ENCODE results near the gene CCDC116. TPM values are rescaled to one million over a fixed set of nuclear protein-coding genes. Genes with fewer than 3 reads are reported as not detected.
"Not testable (repeated sequence)": the region's sequence is repeated elsewhere in the genome, so short reads cannot be mapped to it uniquely, and the experiment has no call there.

Gene CCDC116
- under 1 TPM in 1 of 2 donors, not detected in 1; 0.54 TPM for total RNA-seq

- peak in 1 of 2 donors; percentile 44 for DNase-seq (ENCODE audit: low spot score in 2 of 2)
- Mint-ChIP-seq H3K36me3 (peaks cover 12 to 14% of the 10 kb centered on the region in 2 donors), H3K27ac (peak within 1 kb of the TSS in 1 of 2 donors; percentile 36), H3K9me3 (no peaks in the 10 kb centered on the region)
- peak in 1 of 2 donors; percentile 10 for ATAC-seq
Measured at GRCh38 chr22:21632237-21632895, at the start of gene CCDC116. Gene CCDC116 (plus strand): TSS chr22:21632760. CDS start chr22:21633182, 422 bp downstream.

- DNase-seq (ENCODE audit: low spot score in 2 of 2), result no peak
- H3K36me3 Mint-ChIP-seq, result peaks cover 0 to 5% of the 10 kb centered on the region in 2 donors
- peak overlapping the region; percentile 71 to 92 for H3K27ac Mint-ChIP-seq
- no peak for ATAC-seq
- no peaks in the 10 kb centered on the region for H3K9me3 Mint-ChIP-seq
Measured at GRCh38 chr22:21582801-21583740, 49.5 kb upstream of the CCDC116 start.

GRCh38 chr22:21585389-21585788 lies 47.2 kb upstream of the CCDC116 start:
- Mint-ChIP-seq H3K9me3 (no peaks in the 10 kb centered on the region), H3K36me3 (no peaks in the 10 kb centered on the region), H3K27ac (peak overlapping the region in 1 of 2 donors; percentile 23)
- DNase-seq (ENCODE audit: low spot score in 2 of 2) (no peak), ATAC-seq (no peak)

GRCh38 chr22:21587803-21588611 lies 44.6 kb upstream of the CCDC116 start:
- Mint-ChIP-seq H3K9me3 (no peaks in the 10 kb centered on the region), H3K36me3 (peaks cover 0 to 2% of the 10 kb centered on the region in 2 donors), H3K27ac (peak overlapping the region; percentile 65 to 87)
- ATAC-seq (peak; percentile 96 to 97), DNase-seq (ENCODE audit: low spot score in 2 of 2) (peak; percentile 57 to 70)

GRCh38 chr22:21589396-21589795 lies 43.2 kb upstream of the CCDC116 start:
- Mint-ChIP-seq H3K9me3 (no peaks in the 10 kb centered on the region), H3K27ac (peak overlapping the region; percentile 65 to 87), H3K36me3 (peaks cover 10 to 16% of the 10 kb centered on the region in 2 donors)
- ATAC-seq (no peak), DNase-seq (ENCODE audit: low spot score in 2 of 2) (no peak)

- peak overlapping the region; percentile 53 to 90 for H3K27ac Mint-ChIP-seq
- no peaks in the 10 kb centered on the region for H3K9me3 Mint-ChIP-seq
- no peak for DNase-seq (ENCODE audit: low spot score in 2 of 2)
- no peak for ATAC-seq
- H3K36me3 Mint-ChIP-seq, result peaks cover 13 to 32% of the 10 kb centered on the region in 2 donors
Measured at GRCh38 chr22:21590809-21591641, 41.5 kb upstream of the CCDC116 start.

- Mint-ChIP-seq H3K27ac (peak overlapping the region in 1 of 2 donors; percentile 90), H3K36me3 (peaks cover 13 to 32% of the 10 kb centered on the region in 2 donors), H3K9me3 (no peaks in the 10 kb centered on the region)
- ATAC-seq (no peak), DNase-seq (ENCODE audit: low spot score in 2 of 2) (no peak)
Measured at GRCh38 chr22:21591695-21592094, 40.9 kb upstream of the CCDC116 start.

- no peak for ATAC-seq
- DNase-seq (ENCODE audit: low spot score in 2 of 2), result no peak
- no peak overlapping the region for H3K27ac Mint-ChIP-seq
- no peaks in the 10 kb centered on the region for H3K9me3 Mint-ChIP-seq
- peaks cover 13 to 32% of the 10 kb centered on the region in 2 donors for H3K36me3 Mint-ChIP-seq
Measured at GRCh38 chr22:21592422-21592821, 40.1 kb upstream of the CCDC116 start.

GRCh38 chr22:21593406-21594232 lies 38.9 kb upstream of the CCDC116 start:
- peak overlapping the region in 1 of 2 donors; percentile 65 for H3K27ac Mint-ChIP-seq
- no peaks in the 10 kb centered on the region for H3K9me3 Mint-ChIP-seq
- DNase-seq (ENCODE audit: low spot score in 2 of 2) (no peak), ATAC-seq (no peak)
- peaks cover 13 to 32% of the 10 kb centered on the region in 2 donors for H3K36me3 Mint-ChIP-seq

GRCh38 chr22:21594865-21595452 lies 37.6 kb upstream of the CCDC116 start:
- DNase-seq (ENCODE audit: low spot score in 2 of 2), result no peak
- no peaks in the 10 kb centered on the region for H3K9me3 Mint-ChIP-seq
- H3K36me3 Mint-ChIP-seq, result peaks cover 13 to 32% of the 10 kb centered on the region in 2 donors
- peak overlapping the region in 1 of 2 donors; percentile 12 for H3K27ac Mint-ChIP-seq
- no peak for ATAC-seq

GRCh38 chr22:21596356-21597135 lies 36.0 kb upstream of the CCDC116 start:
- DNase-seq (ENCODE audit: low spot score in 2 of 2); ATAC-seq; H3K27ac Mint-ChIP-seq; H3K9me3 Mint-ChIP-seq: not testable (repeated sequence)
- H3K36me3 Mint-ChIP-seq, result peaks cover 13 to 32% of the 10 kb centered on the region in 2 donors

GRCh38 chr22:21598302-21598701 lies 34.3 kb upstream of the CCDC116 start:
- ATAC-seq, result no peak
- Mint-ChIP-seq H3K36me3 (peaks cover 13 to 27% of the 10 kb centered on the region in 2 donors), H3K27ac (peak overlapping the region in 1 of 2 donors; percentile 3), H3K9me3 (no peaks in the 10 kb centered on the region)
- no peak for DNase-seq (ENCODE audit: low spot score in 2 of 2)

- H3K36me3 Mint-ChIP-seq, result peaks cover 5 to 17% of the 10 kb centered on the region in 2 donors
- no peak for DNase-seq (ENCODE audit: low spot score in 2 of 2)
- H3K9me3 Mint-ChIP-seq, result no peaks in the 10 kb centered on the region
- no peak for ATAC-seq
- peak overlapping the region in 1 of 2 donors; percentile 90 for H3K27ac Mint-ChIP-seq
Measured at GRCh38 chr22:21599053-21599893, 33.3 kb upstream of the CCDC116 start.

All from activated naive CD4-positive, alpha-beta T cell treated with anti-CD3 and anti-CD28 coated beads, Interleukin-2, amount 50 U/mL, for 72 hours (primary cell).